GM19463 (cell line): ENCODE data around the gene AFMID.

Experiments
- ATAC-seq: cut with Tn5 transposase; IDR thresholded peaks from one replicate; pipeline ENCODE4 v1.9.1; 2021; ENCODE audit warnings: mild to moderate bottlenecking, moderate library complexity; ENCODE audit not compliant: unreplicated experiment

Gene AFMID

GRCh38 chr17:78176548-78177025 lies 10.6 kb upstream of the AFMID start:
- ATAC-seq: peak; percentile 38

DNA sequence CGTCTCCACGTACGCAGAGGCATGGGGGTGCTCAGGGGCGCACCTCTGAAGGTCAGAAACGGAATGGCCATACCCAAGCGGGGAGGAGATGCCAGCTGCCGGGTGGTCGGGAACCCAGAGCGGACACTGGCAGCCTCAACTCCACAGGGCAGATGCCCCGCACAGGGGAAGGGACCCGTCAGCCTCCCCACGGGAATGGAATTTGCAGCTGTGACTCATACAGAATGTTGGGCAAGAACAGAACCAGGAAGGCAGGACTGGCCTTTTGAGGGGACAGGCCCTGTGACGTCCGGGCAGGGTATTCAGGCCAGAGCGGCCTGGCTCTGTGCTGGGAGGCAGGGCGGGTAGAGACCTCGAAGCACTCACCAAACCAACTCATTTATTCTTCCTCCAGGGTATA lies 7.8 kb upstream of the AFMID start:
- ATAC-seq: no peak

- no peak for ATAC-seq
Measured at GRCh38 chr17:78180083-78180482, 7.1 kb upstream of the AFMID start.

DNA sequence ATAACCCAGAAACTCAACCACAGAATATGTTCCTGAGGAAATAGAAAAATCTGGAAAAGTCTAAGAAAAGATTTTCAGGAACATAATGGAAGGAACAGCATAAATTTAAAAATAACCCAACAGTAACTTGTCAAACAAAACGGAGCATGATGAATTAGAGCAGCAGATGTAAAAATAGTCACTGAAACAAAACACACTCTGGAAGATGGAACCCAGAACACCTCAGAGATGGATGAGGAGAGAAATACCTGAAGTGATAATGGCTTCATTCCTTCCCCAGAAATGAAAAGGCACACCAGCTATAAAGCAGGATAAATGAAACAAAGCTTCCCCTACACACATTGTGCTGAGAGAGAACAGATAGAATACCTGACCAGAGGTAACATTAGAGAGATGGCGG lies 6.7 kb upstream of the AFMID start:
- no peak for ATAC-seq

DNA sequence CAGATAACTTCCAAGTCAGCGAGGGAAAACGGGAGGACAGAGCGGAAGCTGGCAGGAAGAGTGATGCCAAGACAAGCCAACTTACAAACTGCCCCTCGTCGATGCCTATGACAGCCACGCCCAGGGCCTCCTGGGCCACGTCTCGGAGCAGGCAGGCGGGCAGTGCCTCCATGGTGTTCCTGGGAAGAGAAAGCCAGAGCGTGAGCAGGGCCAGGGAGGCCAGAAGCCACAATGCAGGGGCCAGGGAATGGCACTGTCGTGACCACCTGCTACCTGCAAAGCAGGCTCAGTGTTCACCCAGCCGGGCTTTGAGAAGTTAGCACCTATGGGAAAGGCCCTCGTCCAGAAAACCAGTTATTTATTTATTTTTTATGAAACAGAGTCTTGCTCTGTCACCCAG lies 4.7 kb upstream of the AFMID start:
- ATAC-seq: no peak

DNA sequence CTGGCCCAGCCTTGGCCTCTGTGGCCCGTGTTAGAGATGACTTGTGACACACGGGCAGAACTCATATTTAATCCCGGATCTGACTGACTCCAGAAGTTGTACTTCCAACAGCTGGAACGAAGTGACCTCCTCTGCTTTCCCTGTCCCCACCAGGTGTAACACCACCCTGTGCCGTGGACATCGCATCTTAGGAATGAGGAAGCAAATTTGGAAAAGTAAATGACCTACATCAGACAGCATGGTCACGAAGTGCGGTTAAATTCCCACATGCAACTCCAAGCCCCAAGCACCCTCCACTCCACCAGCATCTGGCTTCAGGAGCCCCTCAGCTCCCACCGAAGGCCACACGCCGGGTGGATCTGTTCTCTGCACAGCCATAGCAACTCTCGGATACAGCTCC lies 3.2 kb upstream of the AFMID start:
- ATAC-seq: no peak

DNA sequence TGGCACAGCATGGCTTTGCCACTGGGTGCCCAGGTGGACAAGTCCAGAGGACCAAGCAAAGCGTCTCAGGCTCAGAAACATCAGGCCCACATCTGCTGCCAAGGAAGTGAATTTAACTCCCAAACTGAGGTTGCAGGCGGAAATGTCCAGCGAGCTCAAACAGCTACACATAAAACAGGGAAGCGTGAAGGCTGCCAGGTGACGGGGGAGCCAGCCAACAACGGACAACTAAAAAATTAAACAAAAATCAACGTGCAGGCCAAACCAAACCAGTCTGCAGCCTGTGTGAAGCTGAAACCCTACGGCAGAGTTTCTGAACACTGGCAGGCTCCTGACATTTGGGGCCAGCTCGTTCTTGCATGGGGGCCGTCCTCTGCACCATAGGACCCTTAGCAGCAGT lies 2.8 kb upstream of the AFMID start:
- no peak for ATAC-seq

- no peak for ATAC-seq
Measured at GRCh38 chr17:78184868-78185267, 2.3 kb upstream of the AFMID start.

DNA sequence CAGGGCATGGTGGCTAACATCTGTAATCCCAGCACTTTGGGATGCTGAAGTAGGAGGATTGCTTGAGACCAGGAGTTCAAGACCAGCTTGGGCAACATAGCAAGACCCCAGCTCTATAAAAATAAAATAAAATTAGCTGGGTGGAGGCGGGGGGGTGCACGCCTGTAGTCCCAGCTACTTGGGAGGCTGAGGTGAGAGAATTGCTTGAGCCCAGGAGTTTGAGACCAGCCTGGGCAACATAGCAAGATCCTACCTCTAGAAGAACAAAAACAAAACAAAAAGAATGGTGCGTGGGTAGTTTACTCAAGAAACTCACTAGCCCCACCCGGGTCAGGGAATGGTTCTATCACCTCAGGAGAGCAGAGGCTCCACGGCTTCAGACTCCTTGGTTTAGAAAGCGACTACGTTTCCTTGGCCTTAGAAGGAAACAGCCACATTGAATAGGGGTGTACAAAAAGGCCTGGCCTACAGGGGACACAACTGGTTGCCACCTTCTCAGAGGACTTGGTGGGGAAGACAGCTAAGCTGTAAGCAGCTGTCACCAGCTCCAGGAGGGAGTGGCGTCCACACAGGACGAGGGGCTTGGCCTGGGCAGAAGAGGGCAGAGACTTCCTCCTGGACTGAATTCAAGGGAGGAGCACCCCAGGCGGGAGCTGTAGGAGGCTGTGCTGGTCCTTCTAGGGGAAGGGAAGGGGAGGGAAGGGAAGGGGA lies 1.0 kb upstream of the AFMID start:
- ATAC-seq: no peak

GRCh38 chr17:78196716-78197115 lies 9.6 kb downstream of the AFMID start:
- no peak for ATAC-seq

DNA sequence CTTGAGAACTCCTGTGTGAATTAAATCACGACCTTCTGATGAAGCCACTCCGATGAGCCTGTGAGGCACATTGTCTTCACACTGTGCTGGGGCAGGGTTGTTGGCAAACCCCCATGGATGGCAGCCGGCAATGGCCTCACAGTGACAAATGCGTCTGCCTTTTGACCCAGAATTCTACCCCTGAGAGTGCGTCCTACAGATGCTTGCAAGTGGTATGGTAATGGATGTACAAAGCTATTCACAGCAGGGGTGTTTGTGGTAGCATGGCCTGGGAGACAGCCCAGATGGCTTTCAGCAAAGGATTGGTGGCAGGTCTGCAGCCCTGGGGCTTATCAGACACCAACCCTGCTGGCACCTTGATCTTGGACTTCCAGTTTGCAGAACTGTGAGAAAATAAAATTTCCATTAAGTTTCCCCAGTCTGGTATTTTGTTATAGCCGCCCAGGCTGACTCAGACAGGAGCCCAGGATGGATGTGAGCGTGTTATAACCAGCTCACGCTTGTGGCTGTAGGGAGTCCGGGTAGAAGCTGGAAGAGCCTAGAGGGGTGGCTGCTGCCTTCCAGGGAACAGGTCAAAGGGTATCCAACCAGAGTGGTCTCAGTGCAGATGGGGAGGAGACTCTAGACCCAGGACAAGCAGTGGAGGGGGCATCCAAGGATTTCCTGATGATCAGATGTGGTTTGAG lies 10.1 kb downstream of the AFMID start:
- ATAC-seq: no peak

DNA sequence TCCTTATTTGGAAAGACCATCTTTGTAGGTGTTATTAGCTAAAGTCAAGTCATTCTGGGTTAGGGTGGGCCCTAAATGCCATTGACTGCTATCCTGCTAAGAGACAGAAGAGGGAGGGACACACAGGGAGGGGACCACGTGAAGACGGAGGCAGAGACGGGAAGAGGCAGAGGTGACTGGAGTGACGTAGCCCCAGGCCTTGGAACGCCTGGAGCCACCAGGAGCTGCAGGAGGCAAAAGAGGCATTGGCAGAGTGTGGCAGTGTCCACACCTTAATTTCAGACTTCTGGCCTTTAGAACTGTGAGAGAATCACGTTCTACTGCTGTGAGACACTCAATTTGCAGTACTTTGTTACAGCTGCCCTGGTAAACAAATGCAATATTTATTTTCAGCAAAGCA lies 13.3 kb downstream of the AFMID start:
- ATAC-seq: no peak

DNA sequence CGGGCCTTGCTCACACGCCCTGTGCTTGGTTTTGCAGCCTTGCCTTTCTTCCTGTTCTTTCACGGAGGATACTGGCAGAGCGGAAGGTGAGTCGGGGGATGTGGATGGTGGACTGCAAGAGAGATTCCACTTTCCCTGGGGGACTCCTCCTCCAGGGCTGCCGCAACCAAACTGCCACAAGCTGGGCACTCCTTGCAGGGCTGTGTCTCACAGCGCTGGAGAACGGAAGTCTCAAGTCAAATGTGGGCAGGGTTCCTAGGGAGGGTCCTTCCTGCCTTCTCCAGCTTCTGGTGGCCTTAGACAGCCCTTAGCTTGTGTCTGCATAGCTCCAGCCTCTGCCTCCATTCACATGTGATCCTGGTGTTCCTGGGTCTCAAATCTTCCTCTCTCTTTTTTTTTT lies 15.5 kb downstream of the AFMID start:
- no peak for ATAC-seq

- no peak for ATAC-seq
Measured at GRCh38 chr17:78204387-78205123, 17.4 kb downstream of the AFMID start.

DNA sequence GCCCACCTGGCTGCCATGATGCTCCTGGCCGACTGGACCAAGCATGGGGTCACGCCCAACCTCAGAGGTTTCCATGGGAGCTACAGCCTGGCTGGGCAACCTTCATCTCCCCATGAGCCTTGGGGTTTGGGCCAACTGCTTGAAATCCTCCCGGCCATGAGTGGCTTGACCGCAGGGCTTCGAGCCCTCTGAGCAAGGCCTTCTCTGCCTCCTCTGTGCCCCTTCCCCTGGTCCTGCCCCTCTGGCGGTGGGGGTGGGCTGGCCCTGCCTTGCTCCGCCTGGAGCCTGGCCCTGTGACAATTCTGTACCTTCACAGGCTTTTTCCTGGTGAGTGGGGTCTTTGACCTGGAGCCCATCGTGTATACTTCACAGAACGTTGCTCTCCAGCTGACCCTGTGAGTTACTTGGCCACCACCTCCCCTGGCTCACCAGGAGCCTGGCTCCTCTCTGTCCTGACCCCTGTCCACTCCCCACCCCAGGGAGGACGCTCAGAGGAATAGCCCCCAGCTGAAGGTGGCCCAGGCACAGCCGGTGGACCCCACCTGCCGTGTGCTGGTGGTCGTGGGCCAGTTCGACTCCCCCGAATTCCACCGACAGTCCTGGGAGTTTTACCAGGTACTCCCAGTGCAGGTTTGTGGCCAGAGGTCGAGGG lies 18.1 kb downstream of the AFMID start:
- ATAC-seq: no peak

DNA sequence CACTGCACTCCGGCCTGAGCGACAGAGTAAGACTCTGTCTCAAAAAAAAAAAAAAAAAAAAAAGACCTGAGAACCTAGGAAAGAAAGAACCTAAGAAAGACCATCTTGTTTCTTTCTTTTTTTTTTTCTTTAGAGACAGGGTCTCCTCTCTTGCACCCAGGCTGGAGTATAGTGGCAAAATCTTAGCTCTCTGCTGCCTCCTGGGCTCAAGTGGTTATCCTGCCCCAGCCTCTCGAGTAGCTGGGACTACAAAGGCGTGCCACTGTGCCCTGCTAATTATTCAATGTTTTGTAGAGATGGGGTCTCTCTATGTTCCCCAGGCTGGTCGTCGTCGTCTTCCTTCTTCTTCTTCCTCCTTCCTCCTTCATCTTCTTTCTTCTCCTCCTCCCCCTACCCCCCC lies 19.1 kb downstream of the AFMID start:
- no peak for ATAC-seq

GRCh38 chr17:78208486-78208885 lies 21.3 kb downstream of the AFMID start:
- ATAC-seq: no peak

DNA sequence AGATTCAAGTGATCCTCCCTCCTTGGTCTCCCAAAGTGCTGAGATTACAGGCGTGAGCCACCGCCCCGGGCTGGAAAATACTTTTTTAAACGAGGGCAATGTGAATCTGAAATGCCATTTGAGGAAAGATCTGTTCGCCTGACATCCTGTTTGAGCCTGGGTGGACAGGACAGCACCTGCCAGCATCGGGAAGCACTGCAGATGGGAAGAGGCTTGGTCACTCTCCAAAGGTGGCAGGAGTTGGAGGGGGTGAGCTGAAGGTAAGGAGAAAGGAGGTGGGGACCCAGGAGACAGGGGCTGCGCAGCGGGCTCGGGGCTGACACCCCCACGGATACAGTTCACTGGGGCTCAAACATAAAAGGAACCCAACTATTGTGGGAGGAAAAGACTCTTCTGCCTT lies 22.9 kb downstream of the AFMID start:
- ATAC-seq: no peak

DNA sequence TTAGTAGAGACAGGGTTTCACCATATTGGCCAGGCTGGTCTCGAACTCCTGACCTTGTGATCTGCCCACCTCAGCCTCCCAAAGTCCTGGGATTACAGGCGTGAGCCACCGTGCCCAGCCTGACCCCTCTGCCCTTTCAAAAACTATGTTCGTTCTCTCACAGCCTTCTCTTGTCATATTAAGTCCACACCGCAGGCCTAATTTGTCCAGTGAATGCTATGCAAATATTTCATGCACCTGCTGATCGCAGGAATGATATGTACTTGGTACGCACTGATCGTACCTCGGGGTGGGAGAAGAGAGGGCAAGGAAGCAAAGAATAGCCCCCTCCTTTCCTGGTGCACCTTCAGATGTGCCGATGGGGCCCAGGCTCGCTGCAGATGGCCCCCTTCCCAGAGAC lies 23.9 kb downstream of the AFMID start:
- ATAC-seq: no peak

DNA sequence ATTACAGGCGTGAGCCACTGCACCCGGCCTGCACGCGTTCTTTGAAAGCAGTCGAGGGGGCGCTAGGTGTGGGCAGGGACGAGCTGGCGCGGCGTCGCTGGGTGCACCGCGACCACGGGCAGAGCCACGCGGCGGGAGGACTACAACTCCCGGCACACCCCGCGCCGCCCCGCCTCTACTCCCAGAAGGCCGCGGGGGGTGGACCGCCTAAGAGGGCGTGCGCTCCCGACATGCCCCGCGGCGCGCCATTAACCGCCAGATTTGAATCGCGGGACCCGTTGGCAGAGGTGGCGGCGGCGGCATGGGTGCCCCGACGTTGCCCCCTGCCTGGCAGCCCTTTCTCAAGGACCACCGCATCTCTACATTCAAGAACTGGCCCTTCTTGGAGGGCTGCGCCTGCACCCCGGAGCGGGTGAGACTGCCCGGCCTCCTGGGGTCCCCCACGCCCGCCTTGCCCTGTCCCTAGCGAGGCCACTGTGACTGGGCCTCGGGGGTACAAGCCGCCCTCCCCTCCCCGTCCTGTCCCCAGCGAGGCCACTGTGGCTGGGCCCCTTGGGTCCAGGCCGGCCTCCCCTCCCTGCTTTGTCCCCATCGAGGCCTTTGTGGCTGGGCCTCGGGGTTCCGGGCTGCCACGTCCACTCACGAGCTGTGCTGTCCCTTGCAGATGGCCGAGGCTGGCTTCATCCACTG lies 27.0 kb downstream of the AFMID start, which contains the start of gene BIRC5:
TSS of gene BIRC5 (plus strand) at position 238 of the 690 bp plus-strand sequence. CDS start at position 302, 64 bp downstream.
- ATAC-seq: peak; percentile 76

- ATAC-seq: no peak
Measured at GRCh38 chr17:78214706-78215061, 27.5 kb downstream of the AFMID start.
